K562 treated with DMSO at 1 percent for 48 hours (cell line): ENCODE measurements around the gene S1PR1. TPM values are rescaled to one million over a fixed set of nuclear protein-coding genes. Genes with fewer than 3 reads are reported as not detected.

Source experiments
- total RNA-seq: library from RNA; unstranded; fragments of 300-600 nt; gene quantifications from 2 replicates; pipeline ENCODE4 v1.2.3, GENCODE V29; 2022; ENCODE audit warnings: low replicate concordance; ENCODE audit errors: extremely low read depth

The S1PR1 gene
- total RNA-seq, result not detected in 2 replicates

DNA sequence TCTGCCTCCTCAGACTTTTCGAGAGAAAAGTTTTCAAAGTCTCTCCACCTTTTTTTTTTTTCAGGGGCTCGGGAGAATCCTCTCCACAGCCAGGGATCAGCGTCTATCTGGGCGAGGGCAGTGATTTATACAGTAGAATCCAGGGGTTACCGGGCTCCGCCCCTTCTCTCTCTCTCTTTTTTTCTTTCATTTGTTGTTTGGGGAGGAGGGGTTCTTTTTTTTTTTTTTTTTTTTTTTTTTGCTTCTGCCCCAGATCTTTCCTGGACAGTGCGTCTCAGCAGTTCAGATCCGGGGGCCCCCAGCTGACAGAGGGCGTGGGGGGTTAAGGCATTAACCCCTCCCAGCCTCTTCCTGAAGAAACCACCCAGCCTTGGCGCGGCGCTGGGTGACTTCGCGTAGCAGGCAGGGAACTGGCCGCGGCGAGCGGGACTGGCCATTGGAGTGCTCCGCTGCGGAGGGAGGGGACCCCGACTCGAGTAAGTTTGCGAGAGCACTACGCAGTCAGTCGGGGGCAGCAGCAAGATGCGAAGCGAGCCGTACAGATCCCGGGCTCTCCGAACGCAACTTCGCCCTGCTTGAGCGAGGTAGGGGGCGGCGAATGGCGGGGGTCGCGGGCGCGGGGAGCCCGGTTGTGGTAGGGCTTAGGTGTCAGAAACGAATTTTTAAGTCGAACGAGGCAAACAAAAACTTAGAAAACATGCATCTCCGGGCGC is at the start of gene S1PR1:
Gene S1PR1 (plus strand): TSS at position 504 of the 713 bp plus-strand sequence. CDS start 1,966 bp downstream, outside the sequence.

Other genes starting within 250 kb of the S1PR1 start
- gene DPH5, start 211.2 kb upstream of the S1PR1 start, total RNA-seq, result not detected in 2 replicates